Effector memory CD8-positive, alpha-beta T cell (primary cell): Measurements from ENCODE around the gene BPHL.

Source experiments
- ATAC-seq: fragments of 150-1000 bp; cut with Tn5 transposase; replicated peaks from 2 replicates; pipeline ENCODE4 v1.10.0; 2021; ENCODE audit warnings: mild to moderate bottlenecking, moderate library complexity
- DNase-seq, 3 experiments: peaks; one replicate each; pipeline ENCODE4 v3.0.0; 2021
- H3K27ac Mint-ChIP-seq, 2 donors: one replicate each; pipeline ENCODE4 v1.8.0; 2022; ENCODE audit warnings: mild to moderate bottlenecking in 2 of 2, mixed read lengths in 2 of 2, moderate library complexity in 2 of 2
- H3K27me3 Mint-ChIP-seq, 2 donors: one replicate each; pipeline ENCODE4 v1.8.0; 2022; ENCODE audit warnings: mixed read lengths in 2 of 2
- H3K36me3 Mint-ChIP-seq: one replicate; pipeline ENCODE4 v1.8.0; 2022; ENCODE audit warnings: mild to moderate bottlenecking, moderate library complexity, mixed read lengths; ENCODE audit not compliant: insufficient read depth
- H3K4me1 Mint-ChIP-seq, 2 donors: one replicate each; pipeline ENCODE4 v1.8.0; 2022; ENCODE audit warnings: low read depth in 2 of 2, mixed read lengths in 2 of 2
- H3K4me3 Mint-ChIP-seq, 2 donors: one replicate each; pipeline ENCODE4 v1.8.0; 2022; ENCODE audit warnings: mild to moderate bottlenecking in 2 of 2, mixed read lengths in 2 of 2, moderate library complexity in 2 of 2
- H3K9me3 Mint-ChIP-seq, 2 donors: one replicate each; pipeline ENCODE4 v1.8.0; 2022; ENCODE audit warnings: mixed read lengths in 2 of 2

The BPHL gene

GRCh38 chr6:3090013-3090412, 28.5 kb upstream of the BPHL start:
- peaks cover 9 to 25% of the 10 kb centered on the region in 2 donors for H3K4me1 Mint-ChIP-seq
- ATAC-seq: no peak
- DNase-seq: no peak
- H3K27me3 Mint-ChIP-seq: no peaks in the 10 kb centered on the region
- no peak overlapping the region for H3K4me3 Mint-ChIP-seq
- H3K36me3 Mint-ChIP-seq: peaks cover 54% of the 10 kb centered on the region
- peak overlapping the region in 1 of 2 donors; percentile 78 for H3K27ac Mint-ChIP-seq
- no peaks in the 10 kb centered on the region for H3K9me3 Mint-ChIP-seq

- Mint-ChIP-seq H3K27ac (no peak overlapping the region), H3K27me3 (no peaks in the 10 kb centered on the region), H3K9me3 (no peaks in the 10 kb centered on the region), H3K4me1 (peaks cover 0 to under 1% of the 10 kb centered on the region in 2 donors), H3K4me3 (no peak overlapping the region), H3K36me3 (peaks cover 62% of the 10 kb centered on the region)
- DNase-seq (no peak), ATAC-seq (no peak)
Observed at GRCh38 chr6:3094815-3095214, 23.7 kb upstream of the BPHL start.

GRCh38 chr6:3102875-3103274, 15.6 kb upstream of the BPHL start:
- Mint-ChIP-seq H3K4me1 (peaks cover 0 to 5% of the 10 kb centered on the region in 2 donors), H3K9me3 (no peaks in the 10 kb centered on the region), H3K27me3 (no peaks in the 10 kb centered on the region), H3K4me3 (no peak overlapping the region), H3K36me3 (peaks cover 89% of the 10 kb centered on the region), H3K27ac (peak overlapping the region in 1 of 2 donors; percentile 60)
- DNase-seq (no peak), ATAC-seq (no peak)

GRCh38 chr6:3108746-3109414, 9.6 kb upstream of the BPHL start:
- H3K27me3 Mint-ChIP-seq: no peaks in the 10 kb centered on the region
- no peak overlapping the region for H3K4me3 Mint-ChIP-seq
- H3K4me1 Mint-ChIP-seq: peaks cover 6% of the 10 kb centered on the region in 2 donors
- H3K36me3 Mint-ChIP-seq: peaks cover 92% of the 10 kb centered on the region
- no peak for DNase-seq
- H3K27ac Mint-ChIP-seq: peak overlapping the region; percentile 9 to 20
- ATAC-seq: no peak
- no peaks in the 10 kb centered on the region for H3K9me3 Mint-ChIP-seq

- DNase-seq: no peak
- H3K9me3 Mint-ChIP-seq: no peaks in the 10 kb centered on the region
- H3K27me3 Mint-ChIP-seq: no peaks in the 10 kb centered on the region
- no peak for ATAC-seq
- peaks cover 84% of the 10 kb centered on the region for H3K36me3 Mint-ChIP-seq
- H3K27ac Mint-ChIP-seq: peak overlapping the region; percentile 31 to 46
- H3K4me1 Mint-ChIP-seq: peaks cover 6% of the 10 kb centered on the region in 2 donors
- no peak overlapping the region for H3K4me3 Mint-ChIP-seq
Observed at GRCh38 chr6:3109761-3110160, 8.8 kb upstream of the BPHL start.

- ATAC-seq: no peak
- Mint-ChIP-seq H3K36me3 (peaks cover 49% of the 10 kb centered on the region), H3K9me3 (no peaks in the 10 kb centered on the region), H3K4me1 (peaks cover 11 to 13% of the 10 kb centered on the region in 2 donors), H3K27ac (peak overlapping the region in 1 of 2 donors; percentile 49), H3K27me3 (no peaks in the 10 kb centered on the region), H3K4me3 (no peak overlapping the region)
- no peak for DNase-seq
Observed at GRCh38 chr6:3114377-3114776, 4.1 kb upstream of the BPHL start.

GRCh38 chr6:3117912-3118352, 579 bp upstream of the BPHL start:
- Mint-ChIP-seq H3K27me3 (no peaks in the 10 kb centered on the region), H3K36me3 (peaks cover 15% of the 10 kb centered on the region), H3K4me1 (peaks cover 12 to 15% of the 10 kb centered on the region in 2 donors), H3K9me3 (no peaks in the 10 kb centered on the region), H3K4me3 (peak overlapping the region; percentile 87 to 89), H3K27ac (peak overlapping the region; percentile 97 to 98)
- ATAC-seq (no peak), DNase-seq (no peak)

- Mint-ChIP-seq H3K27ac (peak overlapping the region; percentile 97 to 98), H3K36me3 (peaks cover 8% of the 10 kb centered on the region), H3K9me3 (no peaks in the 10 kb centered on the region), H3K27me3 (no peaks in the 10 kb centered on the region), H3K4me3 (peak overlapping the region; percentile 87 to 89), H3K4me1 (peaks cover 12 to 15% of the 10 kb centered on the region in 2 donors)
- DNase-seq: no peak
- ATAC-seq: peak; percentile 15
Observed at GRCh38 chr6:3119040-3119723, 671 bp downstream of the BPHL start.

GRCh38 chr6:3120765-3121089, 2.2 kb downstream of the BPHL start:
- Mint-ChIP-seq H3K36me3 (peaks cover 8% of the 10 kb centered on the region), H3K27ac (no peak overlapping the region), H3K9me3 (no peaks in the 10 kb centered on the region), H3K4me1 (peaks cover 12 to 15% of the 10 kb centered on the region in 2 donors), H3K27me3 (no peaks in the 10 kb centered on the region), H3K4me3 (no peak overlapping the region)
- ATAC-seq (no peak), DNase-seq (no peak)

GRCh38 chr6:3122823-3123182, 4.3 kb downstream of the BPHL start:
- H3K27me3 Mint-ChIP-seq: no peaks in the 10 kb centered on the region
- H3K4me3 Mint-ChIP-seq: no peak overlapping the region
- no peak for DNase-seq
- H3K4me1 Mint-ChIP-seq: peaks cover 10% of the 10 kb centered on the region in 2 donors
- H3K9me3 Mint-ChIP-seq: no peaks in the 10 kb centered on the region
- peaks cover 12% of the 10 kb centered on the region for H3K36me3 Mint-ChIP-seq
- H3K27ac Mint-ChIP-seq: no peak overlapping the region
- no peak for ATAC-seq

GRCh38 chr6:3124667-3125066, 6.2 kb downstream of the BPHL start:
- no peak overlapping the region for H3K27ac Mint-ChIP-seq
- ATAC-seq: no peak

GRCh38 chr6:3125815-3126214, 7.3 kb downstream of the BPHL start:
- no peaks in the 10 kb centered on the region for H3K27me3 Mint-ChIP-seq
- DNase-seq: no peak
- peaks cover 4% of the 10 kb centered on the region for H3K36me3 Mint-ChIP-seq
- H3K27ac Mint-ChIP-seq: no peak overlapping the region
- H3K4me1 Mint-ChIP-seq: no peaks in the 10 kb centered on the region
- H3K9me3 Mint-ChIP-seq: no peaks in the 10 kb centered on the region
- no peak for ATAC-seq
- no peak overlapping the region for H3K4me3 Mint-ChIP-seq

More at GRCh38 chr6:3124667-3125066, 6.2 kb downstream of the BPHL start:
- H3K27me3 Mint-ChIP-seq: no peaks in the 10 kb centered on the region
- no peak overlapping the region for H3K4me3 Mint-ChIP-seq
- H3K36me3 Mint-ChIP-seq: peaks cover 4% of the 10 kb centered on the region
- no peaks in the 10 kb centered on the region for H3K9me3 Mint-ChIP-seq
- DNase-seq: no peak
- no peaks in the 10 kb centered on the region for H3K4me1 Mint-ChIP-seq

- Mint-ChIP-seq H3K4me1 (no peaks in the 10 kb centered on the region), H3K4me3 (no peak overlapping the region), H3K36me3 (peaks cover 11% of the 10 kb centered on the region), H3K27ac (no peak overlapping the region), H3K27me3 (no peaks in the 10 kb centered on the region), H3K9me3 (no peaks in the 10 kb centered on the region)
- ATAC-seq: no peak
- DNase-seq: no peak
Observed at GRCh38 chr6:3128356-3129108, 10.0 kb downstream of the BPHL start.

- H3K9me3 Mint-ChIP-seq: no peaks in the 10 kb centered on the region
- H3K27me3 Mint-ChIP-seq: no peaks in the 10 kb centered on the region
- no peak overlapping the region for H3K27ac Mint-ChIP-seq
- ATAC-seq (no peak), DNase-seq (no peak)
- peaks cover 7% of the 10 kb centered on the region for H3K36me3 Mint-ChIP-seq
- H3K4me1 Mint-ChIP-seq: no peaks in the 10 kb centered on the region
- no peak overlapping the region for H3K4me3 Mint-ChIP-seq
Observed at GRCh38 chr6:3131695-3132094, 13.2 kb downstream of the BPHL start.
